PFSK-1 (cell line): ENCODE results near the gene TP63.

Source experiments
- POLR2AphosphoS5 ChIP-seq: IDR thresholded peaks from 2 replicates; pipeline ENCODE4 v1.6.1; 2012; ENCODE audit warnings: low read depth, mild to moderate bottlenecking, control low read depth, low read length, moderate library complexity
- REST ChIP-seq, 2 experiments: IDR thresholded peaks; 2 replicates each; pipeline versions ENCODE4 v1.6.1 to v1.8.0; 2011 to 2012; ENCODE audit warnings: low read depth in 2 of 2, low read length in 2 of 2, control low read depth in 1 of 2, inconsistent platforms in 1 of 2, mild to moderate bottlenecking in 1 of 2, moderate library complexity in 1 of 2; ENCODE audit not compliant: insufficient read depth in 1 of 2
- SIN3A ChIP-seq: IDR thresholded peaks from 2 replicates; pipeline ENCODE4 v1.6.1; 2012; ENCODE audit warnings: mild to moderate bottlenecking, low read length, moderate library complexity, borderline replicate concordance; ENCODE audit not compliant: insufficient read depth
- TAF1 ChIP-seq: IDR thresholded peaks from 2 replicates; pipeline ENCODE4 v1.6.1; 2012; ENCODE audit warnings: low read length, control low read depth, borderline replicate concordance; ENCODE audit not compliant: insufficient read depth

GRCh38 chr3:189897406-189897805 is 266.2 kb downstream of the TP63 start:
- no peak for TF ChIP-seq POLR2AphosphoS5
- no peak for TF ChIP-seq REST (IDR thresholded peaks at IDR 0.05; ENCODE audit: insufficient read depth in 1 of 2, low read depth in 2 of 2, low read length in 2 of 2)
- TF ChIP-seq TAF1 = no peak
- TF ChIP-seq SIN3A = no peak
